ENCODE results near the gene GASK1A.
"Not testable (repeated sequence)": the region's sequence is repeated elsewhere in the genome, so short reads cannot be mapped to it uniquely, and the experiment has no call there.

The GASK1A gene

GRCh38 chr3:42970557-42970956, 8.6 kb upstream of the GASK1A start:
- Mint-ChIP-seq H3K27ac (no peak overlapping the region), H3K27me3 (ENCODE audit: low read depth) (peaks cover 2% of the 10 kb centered on the region), H3K9me3 (peaks cover 21% of the 10 kb centered on the region), H3K4me1 (ENCODE audit: low read depth) (no peaks in the 10 kb centered on the region), H3K4me3 (no peak overlapping the region), H3K36me3 (ENCODE audit: low read depth) (peaks cover 3% of the 10 kb centered on the region)

- H3K4me1 Mint-ChIP-seq (ENCODE audit: low read depth), result no peaks in the 10 kb centered on the region
- H3K27me3 Mint-ChIP-seq (ENCODE audit: low read depth), result peaks cover 6% of the 10 kb centered on the region
- H3K36me3 Mint-ChIP-seq (ENCODE audit: low read depth), result peaks cover 3% of the 10 kb centered on the region
- peaks cover 27% of the 10 kb centered on the region for H3K9me3 Mint-ChIP-seq
- H3K27ac Mint-ChIP-seq, result no peak overlapping the region
- no peak overlapping the region for H3K4me3 Mint-ChIP-seq
These were observed 7.9 kb upstream of the GASK1A start for GRCh38 chr3:42970976-42971772.

DNA sequence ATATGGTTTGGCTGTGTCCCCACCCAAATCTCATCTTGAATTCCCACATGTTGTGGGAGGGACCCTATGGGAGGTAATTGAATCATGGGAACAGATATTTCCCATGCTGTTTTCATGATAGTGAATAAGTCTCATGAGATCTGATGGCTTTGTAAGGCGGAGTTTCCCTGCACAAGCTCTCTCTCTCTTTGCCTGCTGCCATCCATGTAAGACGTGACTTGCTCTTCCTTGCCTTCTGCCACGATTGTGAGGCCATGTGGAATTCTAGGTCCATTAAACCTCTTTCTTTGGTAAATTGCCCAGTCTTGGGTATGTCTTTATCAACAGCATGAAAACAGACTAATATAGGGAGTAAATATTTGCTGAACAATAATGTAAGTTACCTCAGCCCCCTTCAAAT, 4.2 kb upstream of the GASK1A start:
- not testable (repeated sequence) for H3K27ac Mint-ChIP-seq; H3K4me1 Mint-ChIP-seq (ENCODE audit: low read depth); H3K4me3 Mint-ChIP-seq; H3K36me3 Mint-ChIP-seq (ENCODE audit: low read depth)
- Mint-ChIP-seq H3K27me3 (ENCODE audit: low read depth) (peaks cover 29% of the 10 kb centered on the region), H3K9me3 (peaks cover 27% of the 10 kb centered on the region)

GRCh38 chr3:42975456-42975855, 3.7 kb upstream of the GASK1A start:
- peaks cover 27% of the 10 kb centered on the region for H3K9me3 Mint-ChIP-seq
- H3K4me3 Mint-ChIP-seq, result no peak overlapping the region
- H3K27me3 Mint-ChIP-seq (ENCODE audit: low read depth), result peaks cover 35% of the 10 kb centered on the region
- H3K27ac Mint-ChIP-seq, result no peak overlapping the region
- H3K36me3 Mint-ChIP-seq (ENCODE audit: low read depth), result peaks cover 3% of the 10 kb centered on the region
- H3K4me1 Mint-ChIP-seq (ENCODE audit: low read depth), result peaks cover 5% of the 10 kb centered on the region

GRCh38 chr3:42975955-42976354, 3.2 kb upstream of the GASK1A start:
- Mint-ChIP-seq H3K4me3 (no peak overlapping the region), H3K27me3 (ENCODE audit: low read depth) (peaks cover 40% of the 10 kb centered on the region), H3K36me3 (ENCODE audit: low read depth) (peaks cover 3% of the 10 kb centered on the region), H3K27ac (no peak overlapping the region), H3K4me1 (ENCODE audit: low read depth) (peaks cover 5% of the 10 kb centered on the region), H3K9me3 (peaks cover 27% of the 10 kb centered on the region)

DNA sequence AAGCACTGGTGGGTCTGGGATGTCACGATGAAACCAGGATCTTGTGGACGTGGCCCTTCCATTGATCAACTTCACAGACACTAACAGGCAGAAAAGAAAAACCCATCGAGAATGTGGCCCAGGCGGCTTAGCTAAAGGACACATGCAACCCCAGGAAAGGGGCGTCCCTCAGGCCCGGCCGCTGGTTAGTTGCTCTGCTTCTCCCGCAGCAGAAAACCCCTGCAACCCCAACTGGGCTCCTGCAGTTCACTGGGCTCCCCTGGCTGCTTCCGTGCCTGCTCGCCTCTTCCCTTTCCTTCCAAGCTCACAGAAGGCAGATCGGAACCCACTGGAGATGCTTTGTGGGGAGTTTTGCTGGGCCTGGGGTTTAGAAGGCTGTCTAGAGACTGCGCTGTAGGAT, 1.1 kb downstream of the GASK1A start:
- Mint-ChIP-seq H3K27ac (no peak overlapping the region), H3K4me3 (no peak overlapping the region), H3K4me1 (ENCODE audit: low read depth) (peaks cover 5% of the 10 kb centered on the region), H3K9me3 (peaks cover 10% of the 10 kb centered on the region), H3K27me3 (ENCODE audit: low read depth) (peaks cover 51% of the 10 kb centered on the region), H3K36me3 (ENCODE audit: low read depth) (no peaks in the 10 kb centered on the region)

DNA sequence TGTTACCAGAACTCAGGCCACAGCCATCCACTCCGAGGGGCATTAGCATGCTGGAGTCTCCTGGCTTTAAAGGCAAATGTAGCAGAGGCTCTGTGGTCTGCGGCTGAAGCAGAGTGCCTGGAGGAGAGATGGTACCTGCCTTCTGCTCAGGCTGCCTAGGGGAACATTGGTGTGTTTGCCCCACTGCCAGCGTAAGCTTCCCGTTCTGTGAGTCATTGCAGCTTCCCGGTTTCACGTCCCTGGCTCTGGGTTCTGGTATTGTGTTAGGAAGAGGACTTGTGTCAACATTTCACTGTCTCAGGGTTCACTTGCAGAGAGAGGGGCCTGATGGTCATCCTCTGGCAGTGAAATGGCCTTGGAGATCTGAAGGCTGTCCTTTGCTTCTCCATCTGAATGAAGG, 1.8 kb downstream of the GASK1A start:
- H3K4me3 Mint-ChIP-seq, result no peak overlapping the region
- peaks cover 46% of the 10 kb centered on the region for H3K27me3 Mint-ChIP-seq (ENCODE audit: low read depth)
- no peak overlapping the region for H3K27ac Mint-ChIP-seq
- no peaks in the 10 kb centered on the region for H3K36me3 Mint-ChIP-seq (ENCODE audit: low read depth)
- peaks cover 3% of the 10 kb centered on the region for H3K9me3 Mint-ChIP-seq
- peaks cover 5% of the 10 kb centered on the region for H3K4me1 Mint-ChIP-seq (ENCODE audit: low read depth)

- no peaks in the 10 kb centered on the region for H3K36me3 Mint-ChIP-seq (ENCODE audit: low read depth)
- no peaks in the 10 kb centered on the region for H3K9me3 Mint-ChIP-seq
- H3K4me1 Mint-ChIP-seq (ENCODE audit: low read depth), result peaks cover 5% of the 10 kb centered on the region
These were observed 3.7 kb downstream of the GASK1A start for GRCh38 chr3:42982645-42983412.

DNA sequence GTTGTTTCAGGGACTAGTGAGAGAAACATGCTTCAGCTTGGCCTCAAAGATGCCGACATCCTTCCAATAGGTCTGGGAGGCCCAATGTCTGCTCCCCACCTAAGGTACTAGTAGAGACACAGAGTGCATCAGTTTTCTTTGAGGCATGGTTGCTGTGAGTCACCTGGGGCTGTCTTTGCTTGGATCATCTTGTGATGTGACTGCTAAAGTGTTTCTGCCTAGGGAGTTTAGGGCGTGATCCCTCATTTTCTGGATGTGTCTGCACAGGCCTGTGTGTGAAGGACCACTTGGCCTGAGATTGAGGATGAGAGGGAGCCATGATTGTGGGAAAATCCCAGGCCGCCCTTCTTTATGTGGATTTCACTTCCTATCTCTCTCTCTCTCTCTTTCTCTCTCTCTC, 4.8 kb downstream of the GASK1A start:
- no peak overlapping the region for H3K4me3 Mint-ChIP-seq
- H3K27me3 Mint-ChIP-seq (ENCODE audit: low read depth), result peaks cover 35% of the 10 kb centered on the region
- H3K27ac Mint-ChIP-seq, result no peak overlapping the region
- no peaks in the 10 kb centered on the region for H3K9me3 Mint-ChIP-seq
- H3K4me1 Mint-ChIP-seq (ENCODE audit: low read depth), result peaks cover under 1% of the 10 kb centered on the region
- no peaks in the 10 kb centered on the region for H3K36me3 Mint-ChIP-seq (ENCODE audit: low read depth)

More at GRCh38 chr3:42982645-42983412, 3.7 kb downstream of the GASK1A start:
- H3K27me3 Mint-ChIP-seq (ENCODE audit: low read depth), result peaks cover 42% of the 10 kb centered on the region
- H3K4me3 Mint-ChIP-seq, result no peak overlapping the region
- no peak overlapping the region for H3K27ac Mint-ChIP-seq

DNA sequence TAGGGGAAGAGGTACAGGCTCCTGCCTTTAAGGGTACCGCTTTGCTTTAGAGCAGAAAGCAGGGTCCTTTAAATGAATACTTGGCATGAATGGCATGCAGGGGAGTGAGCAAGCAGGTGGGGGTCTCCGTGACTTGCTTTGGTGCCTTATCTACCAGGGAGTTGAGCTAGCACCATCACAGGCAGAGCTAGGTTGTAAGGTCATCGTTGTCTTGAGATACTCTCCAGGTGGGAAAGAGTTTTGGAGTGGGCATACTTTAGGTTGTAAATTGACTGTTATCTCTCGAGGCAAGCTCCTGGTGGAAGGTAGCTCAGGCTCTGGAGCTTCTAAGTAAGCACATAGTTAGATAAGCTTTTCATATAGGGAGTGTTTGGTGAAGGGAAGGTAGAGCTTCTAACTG, 5.6 kb downstream of the GASK1A start:
- H3K36me3 Mint-ChIP-seq (ENCODE audit: low read depth), result no peaks in the 10 kb centered on the region
- no peak overlapping the region for H3K4me3 Mint-ChIP-seq
- H3K4me1 Mint-ChIP-seq (ENCODE audit: low read depth), result no peaks in the 10 kb centered on the region
- H3K9me3 Mint-ChIP-seq, result no peaks in the 10 kb centered on the region
- H3K27me3 Mint-ChIP-seq (ENCODE audit: low read depth), result peaks cover 33% of the 10 kb centered on the region
- no peak overlapping the region for H3K27ac Mint-ChIP-seq

DNA sequence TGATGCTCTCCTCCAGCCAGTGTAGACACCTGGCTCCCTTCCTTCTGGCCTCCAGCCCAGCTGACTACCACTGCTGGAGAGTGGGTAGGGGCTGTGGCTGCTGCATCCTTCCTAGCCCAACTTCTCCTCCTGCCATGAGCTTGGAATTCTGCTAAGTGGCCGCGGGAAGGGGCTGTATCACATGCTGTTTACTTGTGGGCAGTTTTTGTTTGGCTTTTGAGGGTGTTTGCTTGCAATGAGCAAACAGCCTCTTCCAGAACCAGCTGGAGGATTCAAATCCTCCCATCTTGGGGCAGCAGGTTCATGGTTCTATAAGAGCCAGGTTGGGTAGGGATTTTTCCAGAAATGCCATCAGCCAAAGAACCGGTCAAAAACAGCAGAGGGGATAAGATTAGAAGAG, 9.0 kb downstream of the GASK1A start:
- H3K36me3 Mint-ChIP-seq (ENCODE audit: low read depth), result no peaks in the 10 kb centered on the region
- H3K27ac Mint-ChIP-seq, result no peak overlapping the region
- no peaks in the 10 kb centered on the region for H3K9me3 Mint-ChIP-seq
- H3K4me1 Mint-ChIP-seq (ENCODE audit: low read depth), result no peaks in the 10 kb centered on the region
- peaks cover 11% of the 10 kb centered on the region for H3K27me3 Mint-ChIP-seq (ENCODE audit: low read depth)
- H3K4me3 Mint-ChIP-seq, result no peak overlapping the region

DNA sequence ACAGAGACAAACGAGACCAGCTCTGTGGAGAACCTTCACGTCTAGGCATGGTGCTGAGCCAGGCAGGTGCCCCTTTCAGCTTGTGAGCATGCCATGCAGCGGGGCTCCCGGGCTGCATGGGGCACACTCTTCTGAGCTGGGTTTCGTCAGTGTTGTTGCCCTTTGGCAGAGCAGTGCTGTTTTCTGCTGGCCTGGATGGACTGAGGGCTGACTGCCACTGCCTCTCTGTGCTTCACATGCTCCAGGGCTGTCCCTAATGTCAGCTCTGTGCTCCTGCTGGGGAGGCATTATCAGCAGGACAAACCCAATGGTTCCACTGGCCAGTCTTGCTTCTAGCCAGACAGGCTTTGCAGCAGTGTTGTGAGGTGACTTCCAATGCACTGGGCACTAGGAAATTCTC, 9.5 kb downstream of the GASK1A start:
- H3K36me3 Mint-ChIP-seq (ENCODE audit: low read depth), result no peaks in the 10 kb centered on the region
- no peak overlapping the region for H3K27ac Mint-ChIP-seq
- H3K9me3 Mint-ChIP-seq, result no peaks in the 10 kb centered on the region
- peaks cover 11% of the 10 kb centered on the region for H3K27me3 Mint-ChIP-seq (ENCODE audit: low read depth)
- no peak overlapping the region for H3K4me3 Mint-ChIP-seq
- no peaks in the 10 kb centered on the region for H3K4me1 Mint-ChIP-seq (ENCODE audit: low read depth)

DNA sequence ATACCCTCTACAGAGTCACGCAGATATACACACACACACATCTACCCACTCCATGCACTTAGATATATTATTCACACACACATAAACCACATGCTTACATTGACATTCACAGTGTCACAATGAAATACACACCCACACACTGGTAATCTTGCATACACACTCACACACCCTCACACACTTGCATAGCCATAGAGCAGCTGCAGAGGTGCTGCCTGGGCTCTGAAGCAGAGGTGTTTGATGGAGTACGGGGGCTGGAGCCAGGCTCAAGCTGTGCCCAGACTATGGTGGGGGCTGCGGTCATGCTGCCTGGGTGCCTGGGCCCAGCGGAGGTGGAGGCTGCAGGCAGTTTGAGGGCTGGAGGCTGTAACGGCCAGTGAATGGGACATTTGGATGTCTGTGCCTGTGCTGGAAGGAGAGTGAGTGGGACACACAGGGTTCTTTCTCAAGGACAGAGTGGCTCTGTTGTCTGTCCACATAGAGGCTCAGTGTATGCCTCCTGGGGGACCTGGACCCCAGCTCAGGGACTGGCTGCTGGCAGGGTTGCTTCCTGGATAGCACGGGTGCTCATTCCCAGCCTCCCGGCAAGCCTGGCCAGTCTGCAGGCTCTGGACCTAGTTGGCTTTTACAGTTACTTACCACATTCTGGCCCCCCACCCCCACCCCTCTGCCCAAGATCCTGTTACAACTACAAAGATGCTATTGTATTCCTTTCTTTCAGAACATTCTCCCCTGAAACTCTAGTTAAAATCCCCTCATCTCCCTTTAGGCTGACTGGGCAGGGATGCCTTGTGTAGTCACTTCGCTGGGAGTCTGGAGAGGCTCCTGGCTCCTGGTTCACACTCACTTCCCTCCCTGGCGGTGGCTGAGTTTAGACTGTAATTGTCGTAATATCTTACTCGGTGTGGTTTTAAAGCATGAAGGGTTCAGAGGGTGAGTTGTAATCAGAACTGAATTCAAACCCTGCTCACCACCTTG, 12.5 kb downstream of the GASK1A start:
- Mint-ChIP-seq H3K4me3 (no peak overlapping the region), H3K36me3 (ENCODE audit: low read depth) (no peaks in the 10 kb centered on the region), H3K27me3 (ENCODE audit: low read depth) (peaks cover 9% of the 10 kb centered on the region), H3K9me3 (no peaks in the 10 kb centered on the region), H3K4me1 (ENCODE audit: low read depth) (no peaks in the 10 kb centered on the region), H3K27ac (no peak overlapping the region)

- H3K27ac Mint-ChIP-seq, result no peak overlapping the region
- H3K27me3 Mint-ChIP-seq (ENCODE audit: low read depth), result no peaks in the 10 kb centered on the region
- no peaks in the 10 kb centered on the region for H3K36me3 Mint-ChIP-seq (ENCODE audit: low read depth)
- no peaks in the 10 kb centered on the region for H3K9me3 Mint-ChIP-seq
- H3K4me1 Mint-ChIP-seq (ENCODE audit: low read depth), result no peaks in the 10 kb centered on the region
- H3K4me3 Mint-ChIP-seq, result no peak overlapping the region
These were observed 15.5 kb downstream of the GASK1A start for GRCh38 chr3:42994595-42994994.

Measured in T-helper 1 cell treated with Interleukin-12 subunit alpha and Interleukin-12 subunit beta and Interleukin-4 antibody, amounts not matched to agents 30 μg/mL and 1 μg/mL, for 36 hours (primary cell).